HepG2 (cell line): ENCODE measurements around the gene CTAG1A. TPM values are rescaled to one million over a fixed set of nuclear protein-coding genes. Genes with fewer than 3 reads are reported as not detected.

Source experiments
- ERF ChIP-seq: IDR thresholded peaks from 2 replicates; pipeline ENCODE4 v1.6.1; 2018; ENCODE audit warnings: missing biosample characterization, missing genetic modification reagents
- GABPB1 ChIP-seq: IDR thresholded peaks from 2 replicates; pipeline ENCODE4 v1.6.1; 2016; ENCODE audit warnings: mild to moderate bottlenecking, missing genetic modification reagents, moderate library complexity, missing compliant biosample characterization
- MYC ChIP-seq: sonication (generic); formaldehyde crosslinking; IDR thresholded peaks from 2 replicates; pipeline ENCODE4 v1.9.0; 2021; ENCODE audit warnings: missing genetic modification reagents, borderline replicate concordance
- POLR2A ChIP-seq, 2 experiments: IDR thresholded peaks; 2 replicates each; pipeline ENCODE4 v1.6.1; 2011; ENCODE audit warnings: low read depth in 2 of 2, low read length in 2 of 2, mild to moderate bottlenecking in 1 of 2, moderate library complexity in 1 of 2; ENCODE audit not compliant: insufficient read depth in 1 of 2
- SMAD1 ChIP-seq: sonication (generic); formaldehyde crosslinking; IDR thresholded peaks from 2 replicates; pipeline ENCODE4 v1.4.0; 2020; ENCODE audit warnings: missing genetic modification reagents, low read depth, mild to moderate bottlenecking, borderline replicate concordance
- SP1 ChIP-seq, 2 experiments: fragments of 450-650 bp in 1 of 2; sonication (generic) in 1 of 2; formaldehyde crosslinking in 1 of 2; IDR thresholded peaks; 2 replicates each; pipeline versions ENCODE4 v1.4.0 to v1.6.1; 2016 to 2020; ENCODE audit warnings: missing genetic modification reagents in 1 of 2
- SRSF4 ChIP-seq: fragments of 200-400 bp; formaldehyde crosslinking; IDR thresholded peaks from one replicate; pipeline ENCODE4 v1.6.1; 2018; ENCODE audit warnings: mild to moderate bottlenecking, low read depth, low read length, moderate library complexity; ENCODE audit not compliant: poor library complexity, severe bottlenecking
- THAP11 ChIP-seq: IDR thresholded peaks from 2 replicates; pipeline ENCODE4 v1.6.1; 2016; ENCODE audit warnings: missing biosample characterization, missing genetic modification reagents
- ZNF564 ChIP-seq: sonication (generic); formaldehyde crosslinking; IDR thresholded peaks from 2 replicates; pipeline ENCODE4 v1.8.1; 2023; ENCODE audit warnings: mild to moderate bottlenecking, missing genetic modification reagents
- polyA plus RNA-seq, 8 experiments: library from polyadenylated mRNA; depleted of rRNA in 3 of 8; stranded (reverse) in 7 of 8; unstranded in 1 of 8; fragments of >200 nt; fragmentation: Illumina TruSeq in 4 of 8; extraction: Trizol in 4 of 8; gene quantifications; 2 replicates each; pipeline versions ENCODE4 v1.2.1 to v1.2.3, GENCODE V29; 2011 to 2016; ENCODE audit warnings: low read depth in 4 of 8, missing spikeins in 1 of 8, mixed read lengths in 1 of 8; ENCODE audit not compliant: insufficient read depth in 1 of 8
- total RNA-seq, 5 experiments: library from RNA; depleted of rRNA; stranded (reverse); fragments of >200 nt; fragmentation: Illumina TruSeq; extraction: Trizol; gene quantifications; 2 replicates each; pipeline ENCODE4 v1.2.3, GENCODE V29; 2016; ENCODE audit warnings: low read depth in 1 of 5
- TF ChIP-seq, protein P1 (sequence below), 2 experiments: sonication (generic) in 1 of 2; formaldehyde crosslinking in 1 of 2; IDR thresholded peaks; 2 replicates each; pipeline versions ENCODE4 v1.6.1 to v1.9.0; 2014 to 2022; ENCODE audit warnings: antibody characterized with exemption in 1 of 2, borderline replicate concordance in 1 of 2, inconsistent platforms in 1 of 2, low read depth in 1 of 2, missing genetic modification reagents in 1 of 2
- TF ChIP-seq, protein P2 (sequence below): sonication (generic); formaldehyde crosslinking; IDR thresholded peaks from 2 replicates; pipeline ENCODE4 v1.8.0; 2022; ENCODE audit warnings: low read depth, missing genetic modification reagents
- TF ChIP-seq, protein P3 (sequence below): sonication (generic); formaldehyde crosslinking; IDR thresholded peaks from 2 replicates; pipeline ENCODE4 v1.8.1; 2023; ENCODE audit warnings: mild to moderate bottlenecking, moderate library complexity, missing genetic modification reagents
- TF ChIP-seq, protein P4 (sequence below): sonication (generic); formaldehyde crosslinking; IDR thresholded peaks from 2 replicates; pipeline ENCODE4 v1.4.0; 2020; ENCODE audit warnings: missing genetic modification reagents, borderline replicate concordance

The CTAG1A gene
- total and polyA plus RNA-seq, 2 of the 13 experiments (the other 11 are each of a cell fraction or from before 2014, with no cell fraction given) = not detected

DNA sequence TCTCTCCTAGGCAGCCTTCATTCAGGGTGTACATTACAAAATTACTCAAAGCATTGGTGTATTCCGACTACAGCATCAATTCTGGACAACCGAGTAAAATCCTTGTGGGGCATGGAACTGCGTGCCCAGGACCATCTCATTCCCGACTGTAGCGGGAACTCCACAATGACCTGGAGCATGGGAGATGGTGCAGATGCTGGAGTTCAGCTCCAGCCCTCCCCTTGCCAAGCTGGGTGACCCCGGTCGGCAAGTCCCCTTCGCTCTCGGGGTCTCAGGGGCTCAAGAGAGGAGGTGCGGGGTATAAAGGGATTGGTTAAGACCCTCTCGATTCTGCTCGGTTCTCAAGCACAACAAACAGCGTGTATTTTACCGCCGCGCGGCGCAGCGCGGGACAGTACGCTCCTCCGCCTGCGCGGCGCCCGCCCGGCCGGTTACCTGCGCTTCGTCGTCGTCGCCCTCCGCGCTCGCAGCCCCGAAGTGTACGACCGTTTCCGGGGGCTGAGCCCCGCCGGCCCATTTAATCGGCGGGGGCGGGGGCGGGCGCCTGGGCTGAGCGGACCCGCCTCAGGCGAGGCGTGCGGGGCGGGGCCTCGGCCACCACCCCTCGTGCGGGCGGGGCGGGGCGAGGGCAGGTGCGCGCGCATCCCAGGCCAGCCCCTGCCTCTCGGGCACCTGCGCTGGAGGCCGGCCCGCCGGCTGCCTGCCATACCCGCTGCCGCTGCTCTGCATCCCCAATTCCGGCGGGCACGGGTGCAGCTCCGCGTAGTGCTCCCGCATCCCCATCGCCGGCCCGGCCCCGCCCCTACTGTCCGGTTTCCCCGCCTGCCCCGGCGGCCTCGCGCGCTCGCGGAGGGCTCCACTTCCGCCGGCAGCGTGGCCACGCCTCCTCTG lies 38.3 kb upstream of the CTAG1A start, which contains the start of gene G6PD (continued):
- TF ChIP-seq, protein P1, sequence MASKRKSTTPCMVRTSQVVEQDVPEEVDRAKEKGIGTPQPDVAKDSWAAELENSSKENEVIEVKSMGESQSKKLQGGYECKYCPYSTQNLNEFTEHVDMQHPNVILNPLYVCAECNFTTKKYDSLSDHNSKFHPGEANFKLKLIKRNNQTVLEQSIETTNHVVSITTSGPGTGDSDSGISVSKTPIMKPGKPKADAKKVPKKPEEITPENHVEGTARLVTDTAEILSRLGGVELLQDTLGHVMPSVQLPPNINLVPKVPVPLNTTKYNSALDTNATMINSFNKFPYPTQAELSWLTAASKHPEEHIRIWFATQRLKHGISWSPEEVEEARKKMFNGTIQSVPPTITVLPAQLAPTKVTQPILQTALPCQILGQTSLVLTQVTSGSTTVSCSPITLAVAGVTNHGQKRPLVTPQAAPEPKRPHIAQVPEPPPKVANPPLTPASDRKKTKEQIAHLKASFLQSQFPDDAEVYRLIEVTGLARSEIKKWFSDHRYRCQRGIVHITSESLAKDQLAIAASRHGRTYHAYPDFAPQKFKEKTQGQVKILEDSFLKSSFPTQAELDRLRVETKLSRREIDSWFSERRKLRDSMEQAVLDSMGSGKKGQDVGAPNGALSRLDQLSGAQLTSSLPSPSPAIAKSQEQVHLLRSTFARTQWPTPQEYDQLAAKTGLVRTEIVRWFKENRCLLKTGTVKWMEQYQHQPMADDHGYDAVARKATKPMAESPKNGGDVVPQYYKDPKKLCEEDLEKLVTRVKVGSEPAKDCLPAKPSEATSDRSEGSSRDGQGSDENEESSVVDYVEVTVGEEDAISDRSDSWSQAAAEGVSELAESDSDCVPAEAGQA (IDR thresholded peaks at IDR 0.05; ENCODE audit: low read depth) = no peak
- TF ChIP-seq, protein P1 (CRISPR knock-in tag; IDR thresholded peaks at IDR 0.05; ENCODE audit: borderline replicate concordance) = no peak
- TF ChIP-seq SP1 (IDR thresholded peaks at IDR 0.05) = no peak
- peak; percentile 14; the same call in 1 of the 2 replicates for TF ChIP-seq SP1 (CRISPR knock-in tag; IDR thresholded peaks at IDR 0.05)
- peak; percentile 76 for TF ChIP-seq SRSF4
- TF ChIP-seq, protein P2, sequence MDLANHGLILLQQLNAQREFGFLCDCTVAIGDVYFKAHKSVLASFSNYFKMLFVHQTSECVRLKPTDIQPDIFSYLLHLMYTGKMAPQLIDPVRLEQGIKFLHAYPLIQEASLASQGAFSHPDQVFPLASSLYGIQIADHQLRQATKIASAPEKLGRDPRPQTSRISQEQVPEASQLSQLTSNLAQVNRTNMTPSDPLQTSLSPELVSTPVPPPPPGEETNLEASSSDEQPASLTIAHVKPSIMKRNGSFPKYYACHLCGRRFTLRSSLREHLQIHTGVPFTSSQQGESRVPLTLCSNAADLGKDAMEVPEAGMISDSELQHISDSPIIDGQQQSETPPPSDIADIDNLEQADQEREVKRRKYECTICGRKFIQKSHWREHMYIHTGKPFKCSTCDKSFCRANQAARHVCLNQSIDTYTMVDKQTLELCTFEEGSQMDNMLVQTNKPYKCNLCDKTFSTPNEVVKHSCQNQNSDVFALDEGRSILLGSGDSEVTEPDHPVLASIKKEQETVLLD = peak; percentile 88; the same call in 1 of the 2 replicates
- TF ChIP-seq POLR2A (IDR thresholded peaks at IDR 0.05; ENCODE audit: insufficient read depth in 1 of 2, low read depth in 2 of 2, low read length in 2 of 2) = peak in 1 of 2 experiments; percentile 49; a peak in 2 of 4 replicates
- TF ChIP-seq, protein P3, sequence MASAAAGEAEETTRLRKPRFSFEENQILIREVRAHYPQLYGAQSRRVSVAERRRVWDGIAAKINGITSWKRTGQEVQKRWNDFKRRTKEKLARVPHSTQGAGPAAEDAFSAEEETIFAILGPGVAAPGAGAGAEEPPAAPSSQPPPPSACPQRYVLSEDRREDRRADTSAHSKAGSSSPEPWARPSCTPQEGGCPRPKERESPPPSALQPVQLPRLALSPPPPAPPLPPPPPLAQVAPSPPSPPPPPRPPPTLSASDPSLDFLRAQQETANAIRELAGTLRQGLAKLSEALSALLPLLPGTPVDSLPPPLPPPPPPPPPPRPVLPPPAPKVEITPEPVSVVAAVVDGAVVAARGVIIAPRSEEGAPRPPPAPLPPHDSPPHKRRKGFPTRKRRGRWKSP (CRISPR knock-in tag) = peak; percentile 47; the same call in 1 of the 2 replicates
- peak; percentile 60; the same call in 1 of the 2 replicates for TF ChIP-seq MYC (CRISPR knock-in tag)
- no peak for TF ChIP-seq THAP11 (CRISPR knock-in tag)
- peak; percentile 66 for TF ChIP-seq ERF
- 0 out of 2 replicates have a peak, but pooled peaks have one; percentile 36 for TF ChIP-seq ZNF564 (CRISPR knock-in tag)
- no peak for TF ChIP-seq SMAD1 (CRISPR knock-in tag)
- peak; percentile 38; the same call in 1 of the 2 replicates for TF ChIP-seq GABPB1
- TF ChIP-seq, protein P4, sequence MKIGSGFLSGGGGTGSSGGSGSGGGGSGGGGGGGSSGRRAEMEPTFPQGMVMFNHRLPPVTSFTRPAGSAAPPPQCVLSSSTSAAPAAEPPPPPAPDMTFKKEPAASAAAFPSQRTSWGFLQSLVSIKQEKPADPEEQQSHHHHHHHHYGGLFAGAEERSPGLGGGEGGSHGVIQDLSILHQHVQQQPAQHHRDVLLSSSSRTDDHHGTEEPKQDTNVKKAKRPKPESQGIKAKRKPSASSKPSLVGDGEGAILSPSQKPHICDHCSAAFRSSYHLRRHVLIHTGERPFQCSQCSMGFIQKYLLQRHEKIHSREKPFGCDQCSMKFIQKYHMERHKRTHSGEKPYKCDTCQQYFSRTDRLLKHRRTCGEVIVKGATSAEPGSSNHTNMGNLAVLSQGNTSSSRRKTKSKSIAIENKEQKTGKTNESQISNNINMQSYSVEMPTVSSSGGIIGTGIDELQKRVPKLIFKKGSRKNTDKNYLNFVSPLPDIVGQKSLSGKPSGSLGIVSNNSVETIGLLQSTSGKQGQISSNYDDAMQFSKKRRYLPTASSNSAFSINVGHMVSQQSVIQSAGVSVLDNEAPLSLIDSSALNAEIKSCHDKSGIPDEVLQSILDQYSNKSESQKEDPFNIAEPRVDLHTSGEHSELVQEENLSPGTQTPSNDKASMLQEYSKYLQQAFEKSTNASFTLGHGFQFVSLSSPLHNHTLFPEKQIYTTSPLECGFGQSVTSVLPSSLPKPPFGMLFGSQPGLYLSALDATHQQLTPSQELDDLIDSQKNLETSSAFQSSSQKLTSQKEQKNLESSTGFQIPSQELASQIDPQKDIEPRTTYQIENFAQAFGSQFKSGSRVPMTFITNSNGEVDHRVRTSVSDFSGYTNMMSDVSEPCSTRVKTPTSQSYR = no peak
